HG03108 (cell line): ENCODE results near the gene CWH43.
"Not testable (repeated sequence)": the region's sequence is repeated elsewhere in the genome, so short reads cannot be mapped to it uniquely, and the experiment has no call there.

Source experiments
- ATAC-seq: cut with Tn5 transposase; IDR thresholded peaks from one replicate; pipeline ENCODE4 v1.9.1; 2021; ENCODE audit warnings: moderate library complexity; ENCODE audit not compliant: unreplicated experiment

Gene CWH43

GRCh38 chr4:48974979-48975640, 11.0 kb upstream of the CWH43 start:
- ATAC-seq, result no peak

DNA sequence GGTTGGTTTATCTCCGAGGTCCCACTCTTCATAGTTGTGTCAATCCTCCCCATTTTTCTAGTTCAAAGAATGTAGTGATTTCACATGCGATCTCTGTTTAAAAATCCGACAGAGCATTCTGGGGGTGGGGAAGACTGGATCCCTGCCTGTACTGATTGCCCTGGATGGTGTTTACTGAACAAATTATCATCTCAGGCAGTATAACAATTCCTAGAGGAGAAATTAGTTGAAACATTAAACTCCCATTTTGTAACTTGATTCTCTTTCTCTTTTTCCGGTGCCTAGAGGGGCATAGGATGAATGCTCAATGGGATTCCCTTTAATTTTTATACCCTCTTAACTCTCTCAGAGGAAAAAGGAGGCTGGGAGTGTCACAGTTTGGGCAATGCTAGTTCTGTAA, 10.0 kb upstream of the CWH43 start:
- ATAC-seq, result no peak

DNA sequence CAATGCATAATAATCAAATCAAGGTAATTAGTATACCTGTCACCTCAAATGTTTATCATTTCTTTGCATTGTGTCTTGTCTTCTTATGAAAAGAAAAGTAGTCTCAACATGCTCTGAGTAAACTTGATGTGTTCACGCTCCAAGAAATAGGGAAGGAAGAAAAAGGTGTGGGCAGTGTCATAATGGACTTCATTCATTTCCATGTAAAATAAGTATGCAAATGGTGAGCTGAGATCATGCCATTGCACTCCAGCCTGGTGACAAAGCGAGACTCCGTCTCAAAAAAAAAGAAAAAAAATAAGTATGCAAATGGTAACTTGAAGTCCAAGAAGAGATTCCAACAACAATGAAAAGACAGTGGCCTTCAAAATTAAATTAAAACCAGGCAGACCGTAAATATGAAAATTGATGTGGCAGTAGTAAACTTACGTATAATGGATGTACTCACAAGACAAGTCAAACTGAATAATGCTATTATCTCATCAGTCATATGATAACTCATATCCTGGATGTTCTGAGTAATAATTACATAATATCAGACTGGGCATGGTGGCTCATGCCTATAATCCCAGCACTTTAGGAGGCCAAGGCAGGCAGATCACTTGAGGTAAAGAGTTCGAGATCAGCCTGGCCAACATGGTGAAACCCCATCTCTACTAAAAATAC, 6.0 kb upstream of the CWH43 start:
- ATAC-seq, result no peak

DNA sequence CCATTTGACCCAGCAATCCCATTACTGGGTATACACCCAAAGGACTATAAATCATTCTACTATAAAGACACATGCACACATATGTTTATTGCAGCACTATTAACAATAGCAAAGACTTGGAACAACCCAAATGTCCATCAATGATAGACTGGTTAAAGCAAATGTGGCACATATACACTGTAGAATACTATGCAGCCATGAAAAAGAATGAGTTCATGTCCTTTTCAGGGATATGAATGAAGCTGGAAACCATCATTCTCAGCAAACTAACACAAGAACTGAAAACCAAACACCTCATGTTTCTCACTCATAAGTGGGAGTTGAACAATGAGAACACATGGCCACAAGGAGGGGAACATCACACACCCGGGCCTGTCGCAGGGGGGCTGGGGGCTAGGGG, 2.1 kb upstream of the CWH43 start:
- ATAC-seq, result not testable (repeated sequence)

- ATAC-seq, result no peak
Observed at GRCh38 chr4:48985602-48985975, 486 bp upstream of the CWH43 start.

DNA sequence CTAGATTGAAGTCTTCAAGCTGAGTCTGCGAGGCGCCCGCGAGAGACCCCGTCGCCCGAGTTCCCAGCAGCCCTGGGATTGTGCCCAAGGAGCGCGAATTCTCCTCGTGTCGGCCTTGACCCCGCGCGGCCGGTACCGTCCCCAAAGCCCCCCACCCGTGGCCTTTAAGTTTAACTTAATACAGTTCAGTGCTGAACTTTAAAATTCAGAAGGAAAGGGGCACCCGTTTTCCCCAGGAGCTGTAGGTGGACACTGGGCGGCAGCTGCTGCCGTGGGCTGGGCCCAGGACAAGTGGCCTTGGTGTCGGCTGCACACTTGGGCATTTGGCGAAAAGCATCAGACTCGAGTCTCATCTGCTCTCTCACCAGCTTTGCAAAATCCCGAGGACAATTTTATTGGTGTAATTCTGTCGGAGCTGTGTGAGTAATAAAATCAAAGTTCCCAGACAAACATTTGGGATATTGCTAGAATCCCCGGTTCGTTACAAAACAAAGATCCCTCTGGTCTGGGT, 634 bp downstream of the CWH43 start:
- no peak for ATAC-seq

GRCh38 chr4:48989461-48990203, 3.6 kb downstream of the CWH43 start:
- no peak for ATAC-seq

DNA sequence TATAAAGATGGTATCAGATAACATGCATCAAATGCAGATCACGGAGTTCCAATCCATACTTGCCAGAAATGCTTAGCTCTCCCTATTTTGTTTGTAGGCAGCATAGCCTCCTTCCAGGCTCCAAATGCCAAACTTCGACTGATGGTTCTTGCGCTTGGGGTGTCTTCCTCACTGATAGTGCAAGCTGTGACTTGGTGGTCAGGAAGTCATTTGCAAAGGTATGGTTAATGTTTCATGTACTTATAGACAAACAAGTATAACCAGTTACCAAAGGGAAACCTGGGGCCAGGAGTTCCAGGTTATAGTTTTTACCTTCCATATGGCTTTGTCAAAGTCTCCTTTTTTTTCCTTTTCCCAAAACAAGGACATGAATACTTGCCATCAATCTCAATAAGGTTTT, 5.3 kb downstream of the CWH43 start:
- no peak for ATAC-seq

DNA sequence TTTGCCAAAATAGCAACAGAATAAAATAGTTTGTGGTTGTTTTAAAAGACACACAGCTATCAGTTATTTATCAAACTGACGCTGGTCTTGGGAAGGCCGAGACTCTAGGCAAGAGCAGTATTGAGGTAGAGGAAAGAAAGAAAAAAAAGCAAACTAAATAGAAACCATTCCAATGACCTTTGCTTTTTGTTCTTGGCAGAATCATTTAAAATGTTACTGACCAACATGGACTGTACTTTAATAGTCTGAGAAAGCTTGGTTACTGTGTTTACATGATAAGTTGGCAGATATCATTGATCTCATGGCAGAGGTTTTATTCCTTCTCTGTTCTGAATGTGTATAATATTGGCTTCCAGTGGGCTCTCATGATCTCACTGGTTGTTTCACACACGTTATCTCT, 11.9 kb downstream of the CWH43 start:
- no peak for ATAC-seq

- no peak for ATAC-seq
Observed at GRCh38 chr4:48998440-48998839, 12.4 kb downstream of the CWH43 start.

DNA sequence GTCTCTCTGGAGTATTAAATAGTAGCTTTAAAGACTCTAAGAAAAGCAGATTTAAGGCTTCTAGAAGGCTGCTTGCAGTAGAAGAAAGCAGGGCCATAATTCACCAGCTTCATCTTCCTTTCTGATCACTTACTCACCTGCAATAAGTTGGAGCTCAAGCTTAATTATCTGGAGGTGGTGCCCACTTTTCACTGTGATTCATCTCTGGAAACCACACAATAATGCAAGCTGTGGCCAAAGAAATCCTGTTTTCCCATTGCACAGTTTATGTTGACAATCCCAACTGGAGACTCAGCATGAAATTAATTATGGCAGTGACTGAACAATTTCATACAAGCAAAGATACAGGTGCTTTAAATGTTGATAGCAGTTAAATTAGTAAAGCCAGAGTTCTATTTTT, 14.7 kb downstream of the CWH43 start:
- no peak for ATAC-seq

GRCh38 chr4:49002931-49003330, 16.9 kb downstream of the CWH43 start:
- ATAC-seq, result no peak

- no peak for ATAC-seq
Observed at GRCh38 chr4:49018718-49019295, 32.7 kb downstream of the CWH43 start.

GRCh38 chr4:49032440-49033161, 46.5 kb downstream of the CWH43 start:
- ATAC-seq, result no peak

DNA sequence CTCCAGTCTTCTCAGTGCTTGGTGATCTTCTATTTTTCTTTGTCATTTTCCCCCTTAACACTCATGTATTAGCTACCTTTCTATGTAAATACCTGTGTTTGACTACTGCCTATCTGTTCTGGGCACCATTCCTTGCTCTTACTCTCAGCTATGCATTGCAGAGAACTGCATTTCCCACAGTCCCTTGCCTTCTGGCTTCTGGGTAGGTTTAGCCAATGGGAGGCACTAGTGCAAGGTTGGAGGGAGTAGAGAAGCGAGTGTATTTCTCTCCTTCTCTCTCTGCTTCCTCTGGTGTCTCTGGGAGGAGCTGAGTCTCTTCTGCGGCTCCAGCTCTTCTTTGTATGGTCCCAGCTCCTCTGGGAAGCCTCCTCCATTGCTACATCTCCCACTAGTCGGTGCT, 50.5 kb downstream of the CWH43 start:
- ATAC-seq, result no peak

DNA sequence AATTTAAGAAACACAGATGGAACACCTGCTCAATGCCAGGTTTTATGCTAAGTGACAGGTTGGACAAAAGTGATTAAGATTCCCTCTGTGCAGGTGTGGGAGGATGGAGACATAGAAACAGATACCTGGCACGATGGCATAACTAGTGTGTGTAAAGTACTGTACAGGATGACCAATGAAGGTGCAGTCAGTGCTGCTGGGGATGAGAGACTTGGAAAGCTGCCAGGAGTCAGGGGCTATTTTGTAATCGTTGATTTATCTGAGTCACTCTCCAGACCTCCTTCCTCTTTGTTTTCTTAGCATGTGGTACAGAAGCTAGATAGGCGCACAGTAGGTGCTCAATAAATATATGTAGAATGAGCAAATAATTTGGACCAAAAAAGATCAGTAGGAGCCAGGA, 58.2 kb downstream of the CWH43 start:
- ATAC-seq, result no peak

DNA sequence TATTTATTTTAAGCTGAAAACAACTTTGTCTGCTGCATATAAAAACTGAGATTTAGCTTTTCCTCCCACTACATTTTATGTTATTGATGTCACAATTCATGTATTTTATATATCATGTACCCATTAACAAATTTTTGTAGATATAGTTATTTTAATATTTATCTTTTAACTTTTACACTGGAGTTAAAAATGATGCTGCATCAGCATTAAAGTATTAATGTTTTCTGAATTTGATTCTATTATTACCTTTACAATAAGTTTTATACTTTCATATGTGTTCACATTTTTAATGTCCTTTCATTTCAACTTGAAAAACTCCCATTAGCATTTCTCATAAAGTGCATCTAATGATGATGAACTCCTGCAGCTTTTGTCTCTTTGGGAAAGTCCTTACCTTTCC, 72.2 kb downstream of the CWH43 start:
- no peak for ATAC-seq

DNA sequence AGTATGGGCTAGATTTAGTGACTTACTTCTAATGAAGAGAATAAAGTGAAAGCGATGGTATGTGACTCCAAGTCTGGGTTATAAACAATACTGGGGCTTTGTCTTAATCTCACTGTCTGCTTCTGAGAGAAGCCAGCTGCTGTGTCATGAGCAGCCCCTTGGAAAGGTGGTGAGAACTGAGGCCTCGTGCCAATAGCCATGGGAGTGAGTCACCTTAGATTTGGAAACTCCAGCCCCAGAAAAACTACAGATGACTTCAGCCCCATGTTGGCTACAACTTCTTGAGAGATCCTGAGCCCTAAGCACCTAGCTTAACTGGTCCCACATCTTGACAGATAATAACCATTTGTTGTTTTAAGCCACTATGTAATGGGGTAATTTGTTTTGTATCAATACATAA, 77.6 kb downstream of the CWH43 start:
- no peak for ATAC-seq

GRCh38 chr4:49072196-49072595, 86.1 kb downstream of the CWH43 start:
- not testable (repeated sequence) for ATAC-seq

DNA sequence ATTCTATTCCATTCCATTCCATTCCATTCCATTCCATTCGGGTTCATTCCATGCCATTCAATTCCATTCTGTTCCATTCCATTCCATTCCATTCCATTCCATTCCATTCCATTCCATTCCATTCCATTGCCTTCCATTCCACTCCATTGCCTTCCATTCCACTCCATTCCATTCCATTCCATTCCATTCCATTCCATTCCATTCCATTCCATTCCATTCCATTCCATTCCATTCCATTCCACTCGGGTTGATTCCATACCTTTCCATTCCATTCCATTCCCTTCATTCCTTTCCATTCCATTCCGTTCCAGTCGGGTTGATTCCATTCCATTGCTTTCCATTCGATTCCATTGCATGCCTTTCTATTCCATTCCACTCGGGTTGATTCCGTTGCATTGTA, 105.8 kb downstream of the CWH43 start:
- not testable (repeated sequence) for ATAC-seq

DNA sequence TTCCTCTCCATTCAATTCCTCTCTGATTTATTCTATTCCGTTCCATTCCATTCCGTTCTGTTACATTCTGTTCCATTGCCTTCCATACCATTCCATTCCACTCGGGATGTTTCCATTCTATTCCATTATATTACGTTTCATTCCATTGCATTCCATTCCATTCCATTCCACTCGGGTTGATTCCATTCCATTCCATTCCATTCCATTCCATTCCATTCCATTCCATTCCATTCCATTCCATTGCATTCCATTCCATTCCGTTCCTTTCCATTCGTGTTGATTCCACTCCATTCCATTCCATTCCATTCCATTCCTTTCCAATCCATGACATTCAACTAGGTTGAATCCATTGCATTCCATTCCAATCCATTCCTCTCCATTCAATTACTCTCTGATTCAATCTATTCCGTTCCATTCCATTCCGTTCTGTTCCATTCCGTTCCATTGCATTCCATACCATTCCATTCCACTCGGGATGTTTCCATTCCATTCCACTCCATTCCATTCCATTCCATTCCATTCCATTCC, 106.6 kb downstream of the CWH43 start:
- ATAC-seq, result peak; percentile 44
